GM21515 (cell line): ENCODE data around the gene NOTCH1.

ENCODE experiments used
- ATAC-seq: cut with Tn5 transposase; IDR thresholded peaks from one replicate; pipeline ENCODE4 v1.9.1; 2021; ENCODE audit not compliant: unreplicated experiment

The NOTCH1 gene

GRCh38 chr9:136466155-136466541 is 79.7 kb downstream of the NOTCH1 start:
- ATAC-seq, result no peak

DNA sequence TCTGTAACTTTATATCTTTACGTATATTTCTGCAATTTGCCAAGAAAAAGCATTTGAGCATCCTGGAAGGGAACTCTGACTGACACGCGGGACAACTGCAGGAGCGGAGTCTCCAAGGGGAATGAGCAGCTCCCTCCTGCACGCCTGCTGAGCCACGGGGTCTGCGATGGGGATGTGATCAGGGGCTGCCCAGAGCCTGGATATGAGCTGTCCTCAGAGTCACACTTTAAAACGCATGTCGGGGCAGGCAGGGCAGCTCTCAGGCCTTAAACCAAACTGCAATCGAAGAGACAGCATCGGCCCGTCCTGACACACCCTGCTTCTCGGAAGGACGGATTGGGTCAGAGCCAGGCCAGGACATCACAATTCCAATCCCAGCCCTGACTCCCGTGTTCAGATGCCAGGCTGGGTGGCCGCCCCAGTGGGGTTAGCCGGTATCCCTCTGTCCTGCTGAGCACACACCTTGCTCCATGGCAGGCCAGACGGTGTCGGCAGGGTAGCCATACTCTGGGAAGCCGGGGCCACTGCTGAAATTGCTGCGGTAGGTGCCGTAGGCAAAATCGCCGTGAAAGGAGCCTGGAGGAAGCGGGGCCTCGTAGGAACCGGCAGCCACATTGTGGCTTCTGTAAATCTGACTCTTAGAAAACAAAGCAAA is 80.2 kb downstream of the NOTCH1 start:
- no peak for ATAC-seq

DNA sequence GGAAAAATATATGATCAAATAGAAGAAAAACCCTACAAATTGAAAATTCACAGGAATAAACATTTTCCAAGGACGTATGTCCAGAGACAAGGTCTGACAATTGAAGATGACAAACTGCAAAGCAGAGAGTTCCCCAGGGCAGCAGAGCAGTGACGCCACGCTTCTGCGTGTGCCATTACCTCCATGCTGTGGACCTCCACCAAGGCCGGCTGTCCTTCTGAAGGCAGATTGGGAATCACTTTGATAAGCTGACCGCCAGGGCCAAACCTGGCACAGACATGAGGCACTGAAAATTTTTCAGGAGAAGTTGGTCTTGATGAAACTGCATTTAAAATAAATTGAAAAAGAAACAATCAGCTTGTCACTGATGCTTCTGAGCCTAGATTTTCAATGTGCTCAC is 81.6 kb downstream of the NOTCH1 start:
- ATAC-seq, result no peak

DNA sequence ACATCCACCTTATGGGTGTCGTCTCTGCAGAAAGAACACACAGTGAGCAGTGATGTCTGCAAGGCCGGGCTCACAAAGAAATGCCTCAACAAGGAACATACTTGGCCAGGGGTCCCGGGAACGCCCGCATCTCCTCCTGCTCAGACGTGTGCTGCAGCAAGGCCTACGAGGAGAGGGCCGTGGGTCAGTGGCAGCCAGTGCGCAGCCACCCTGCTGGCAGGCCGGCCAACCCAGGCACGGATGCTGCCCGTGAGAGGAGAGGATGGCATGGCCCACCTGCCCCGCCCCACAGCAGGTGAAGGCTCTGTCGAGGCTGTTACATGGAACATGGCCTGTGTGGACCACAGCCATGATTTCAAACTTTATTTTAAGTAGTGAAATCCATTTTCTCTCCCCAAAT is 82.3 kb downstream of the NOTCH1 start:
- no peak for ATAC-seq

DNA sequence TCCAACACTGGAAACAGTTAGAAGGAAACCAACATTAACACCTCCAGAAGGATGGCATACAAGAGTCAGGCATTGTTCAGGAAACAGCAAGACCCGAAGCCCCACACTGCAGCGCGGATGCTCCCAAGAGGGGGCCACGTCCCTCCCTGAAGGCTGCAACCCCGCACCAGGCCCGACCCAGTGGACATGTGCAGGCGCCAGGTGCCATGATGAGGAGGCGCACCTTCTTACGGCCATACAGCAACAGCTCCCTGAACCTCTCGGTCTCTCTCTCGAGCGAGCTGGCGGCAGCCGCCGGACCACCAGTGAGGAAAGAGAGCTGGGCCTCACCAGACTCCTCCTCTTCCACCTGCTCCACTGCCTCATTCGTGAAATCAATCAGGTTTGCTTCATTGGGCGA is 83.2 kb downstream of the NOTCH1 start:
- no peak for ATAC-seq

GRCh38 chr9:136460772-136461325 is 85.0 kb downstream of the NOTCH1 start:
- no peak for ATAC-seq

DNA sequence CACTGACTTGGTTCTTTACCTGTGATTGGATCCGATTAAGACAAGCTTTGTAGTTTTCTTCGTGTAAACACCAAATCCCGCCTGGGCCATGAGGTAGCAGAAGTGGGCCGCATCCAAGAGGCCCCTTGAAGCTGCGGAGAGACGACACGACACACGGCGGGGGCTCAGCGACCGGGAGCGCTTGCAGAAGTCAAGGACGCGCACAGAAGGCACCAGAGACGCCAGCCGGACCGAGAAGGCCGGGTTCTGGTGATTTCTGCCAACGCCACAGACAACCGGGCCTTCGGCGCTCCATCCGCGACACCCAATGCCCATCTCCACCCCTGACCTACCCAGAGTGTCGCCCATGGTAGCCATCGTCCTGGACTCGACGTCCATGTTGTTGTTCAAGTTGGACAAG is 86.4 kb downstream of the NOTCH1 start:
- ATAC-seq, result no peak

DNA sequence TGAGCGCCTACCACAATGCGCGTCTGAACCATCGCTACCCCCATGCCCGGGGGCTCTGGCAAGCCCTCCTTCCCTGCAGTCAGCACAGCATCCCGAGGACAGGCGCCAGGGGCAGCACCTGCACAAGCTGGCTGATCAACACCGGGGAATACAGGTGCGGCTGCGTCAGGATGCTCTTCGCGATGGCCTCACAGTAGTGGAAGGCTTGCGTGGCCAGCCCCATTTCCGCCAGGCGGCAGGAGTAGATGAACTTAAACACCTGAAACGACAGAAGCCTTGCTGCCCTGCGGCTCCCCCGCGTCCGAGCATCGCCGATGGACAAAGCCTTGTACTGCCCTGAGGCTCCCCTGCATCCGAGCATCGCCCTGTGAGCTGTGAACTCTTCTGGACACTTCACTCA is 88.5 kb downstream of the NOTCH1 start:
- no peak for ATAC-seq

DNA sequence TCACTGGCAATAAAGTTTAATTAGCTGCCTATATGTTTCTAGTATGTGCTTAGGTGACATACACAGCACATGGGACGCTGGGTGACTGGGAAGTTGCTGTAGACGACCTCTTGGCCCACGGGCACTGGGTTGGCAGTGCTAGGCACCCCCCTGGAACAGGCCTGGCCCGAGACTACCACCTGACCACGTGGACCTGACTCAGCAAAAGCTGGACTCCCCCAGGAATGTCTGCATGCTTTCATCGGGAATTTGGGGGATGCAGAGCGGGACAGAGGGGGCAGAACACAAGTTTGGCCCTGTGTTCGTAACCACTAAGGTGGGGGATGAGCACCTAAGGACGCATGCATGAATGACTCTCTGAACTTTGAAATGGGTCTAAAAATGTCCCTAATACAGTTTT is 89.6 kb downstream of the NOTCH1 start:
- ATAC-seq, result no peak

DNA sequence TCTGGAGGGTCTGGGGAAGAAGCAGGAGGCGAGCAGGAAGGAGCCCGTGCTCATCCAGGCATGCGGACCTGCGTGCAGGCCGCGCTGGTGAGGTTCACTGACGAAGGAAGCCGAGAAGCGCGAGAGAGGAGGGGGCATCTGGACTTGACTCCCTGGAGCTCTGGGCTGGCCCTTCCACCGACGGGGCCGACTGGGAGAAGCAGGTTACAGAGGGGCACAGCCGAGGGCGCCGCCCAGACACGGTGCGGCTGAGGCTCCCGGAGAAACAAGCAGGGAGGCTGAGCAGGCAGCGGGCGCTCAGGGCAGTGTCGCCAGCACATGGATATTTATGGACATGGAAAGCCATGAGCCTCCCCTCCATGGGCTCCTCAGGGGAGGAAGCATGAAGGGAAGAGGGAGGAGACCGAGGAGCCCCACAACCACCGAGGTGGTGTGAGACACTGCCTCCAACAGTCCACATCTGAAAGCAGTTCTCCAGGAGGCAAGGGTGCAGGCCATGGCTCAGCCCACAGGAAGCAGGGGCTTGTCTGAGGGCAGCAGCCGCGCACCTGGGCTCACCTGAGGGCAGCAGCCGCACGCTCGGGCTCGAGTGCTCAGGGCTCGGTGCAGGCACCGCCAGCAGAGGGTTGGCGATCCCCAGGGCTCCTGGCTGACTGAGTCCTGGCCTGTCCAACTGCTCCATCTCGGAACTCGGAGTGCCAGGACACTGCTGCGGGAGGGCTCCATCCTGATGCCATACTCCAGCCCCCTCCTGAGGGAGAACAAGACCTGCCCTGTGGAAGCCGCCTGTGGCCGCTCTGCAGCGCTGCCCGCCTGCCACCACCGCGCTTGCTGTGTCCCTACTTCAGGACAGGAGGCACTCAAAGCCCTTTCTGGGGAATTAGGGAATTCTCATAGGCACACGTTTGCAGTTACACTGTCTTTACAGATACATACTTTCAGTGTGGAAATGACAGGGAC is 90.5 kb downstream of the NOTCH1 start:
- ATAC-seq, result no peak

DNA sequence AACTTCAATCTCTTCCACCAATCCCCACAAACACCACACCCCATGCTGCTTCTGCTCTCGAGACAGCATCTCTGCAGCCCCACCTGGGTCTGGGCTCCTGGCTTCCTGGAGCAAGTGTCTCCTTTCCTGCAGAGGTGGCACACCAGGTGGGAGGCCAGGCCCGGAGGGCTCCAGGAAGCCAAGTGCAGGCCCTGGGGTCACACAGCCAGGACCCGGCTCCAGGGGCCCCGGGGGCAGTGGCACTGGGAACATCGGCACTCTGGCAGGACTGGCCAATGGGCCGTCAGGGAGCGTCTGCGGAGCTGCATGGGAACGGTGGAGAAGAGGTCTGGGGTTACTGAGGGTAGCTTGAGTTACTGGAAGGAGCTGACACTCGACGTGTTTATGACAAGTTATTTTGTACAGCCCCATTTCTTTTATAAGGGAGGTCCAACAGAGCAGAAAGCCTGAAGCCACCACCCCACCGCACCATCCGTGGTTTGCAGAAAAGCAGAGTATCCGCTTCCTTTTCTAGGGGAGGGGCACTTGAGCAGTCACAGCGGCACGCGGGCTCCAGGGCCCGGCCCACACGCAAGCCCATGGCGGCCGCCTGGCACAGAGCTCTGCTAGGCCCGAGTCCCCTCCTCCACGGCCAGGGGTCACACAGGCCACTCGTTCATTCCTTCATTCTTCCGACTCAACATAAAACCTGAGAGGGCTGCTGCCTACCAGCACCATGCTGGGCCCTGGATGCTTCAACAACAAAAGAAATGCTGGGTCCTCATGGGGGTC is 91.6 kb downstream of the NOTCH1 start:
- ATAC-seq, result no peak

- no peak for ATAC-seq
Measured at GRCh38 chr9:136453326-136453725, 92.5 kb downstream of the NOTCH1 start.

- no peak for ATAC-seq
Measured at GRCh38 chr9:136451221-136451877, 94.5 kb downstream of the NOTCH1 start.

DNA sequence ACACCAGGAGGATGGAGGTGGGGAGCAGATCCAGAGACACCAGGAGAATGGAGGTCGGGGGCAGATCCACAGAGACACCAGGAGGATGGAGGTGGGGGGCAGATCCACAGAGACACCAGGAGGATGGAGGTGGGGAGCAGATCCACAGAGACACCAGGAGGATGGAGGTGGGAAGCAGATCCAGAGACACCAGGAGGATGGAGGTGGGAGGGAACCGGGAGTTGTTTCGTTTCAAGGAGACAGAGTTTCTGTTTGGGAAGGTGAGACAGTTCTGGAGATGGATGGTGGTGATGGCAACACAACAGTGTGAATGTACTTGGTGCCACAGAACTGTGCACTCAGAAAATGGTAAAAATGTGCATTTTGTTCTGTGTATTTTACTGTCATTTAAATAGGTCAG is 97.2 kb downstream of the NOTCH1 start:
- no peak for ATAC-seq

DNA sequence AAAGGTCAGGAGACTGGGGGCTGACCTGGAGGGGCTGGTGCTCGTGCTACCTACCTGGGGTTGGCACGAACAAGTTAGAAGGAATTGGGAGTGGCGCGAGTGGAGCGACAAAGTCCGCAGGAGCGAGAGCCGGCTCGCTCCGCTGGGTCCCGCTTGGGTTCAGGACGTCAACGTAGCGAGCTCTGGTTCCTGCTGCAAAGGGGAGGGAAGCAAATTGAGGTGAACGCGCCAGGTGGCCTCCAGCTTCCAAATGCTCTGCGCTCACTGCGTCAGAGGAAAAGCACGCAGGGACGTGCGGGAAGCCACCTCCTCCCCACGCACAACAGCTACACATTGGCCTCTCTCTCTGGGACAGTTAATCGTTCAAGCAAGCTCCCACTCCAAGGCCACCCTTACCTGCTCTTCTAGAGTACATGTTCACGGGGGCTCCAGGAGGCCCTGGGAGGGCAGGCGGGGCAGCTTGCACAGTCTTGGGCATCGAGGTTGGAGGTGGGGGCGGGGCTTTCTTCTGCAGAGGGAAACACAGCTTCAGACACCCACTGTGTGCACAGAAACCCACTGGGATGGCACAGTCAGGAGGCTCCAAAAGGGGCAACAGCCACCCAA is 98.6 kb downstream of the NOTCH1 start:
- ATAC-seq, result no peak

DNA sequence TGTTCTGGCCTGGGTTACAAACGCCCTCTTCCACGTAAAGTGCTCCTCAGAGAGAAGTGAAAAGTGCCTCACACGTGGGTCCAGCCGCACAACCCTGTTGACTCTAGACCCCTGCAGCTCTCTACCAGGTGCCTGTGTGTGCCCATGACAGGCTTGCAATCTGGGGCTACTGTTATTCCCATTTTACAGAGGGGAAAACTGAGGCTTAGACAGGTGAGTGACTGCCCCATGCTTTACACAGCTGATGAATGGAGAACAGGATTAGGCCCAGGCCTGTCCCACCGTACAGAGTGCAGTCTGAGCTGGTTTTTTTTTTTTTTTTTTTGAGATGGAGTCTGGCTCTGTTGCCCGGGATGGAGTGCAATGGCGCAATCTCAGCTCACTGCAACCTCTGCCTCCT is 100.0 kb downstream of the NOTCH1 start:
- ATAC-seq, result no peak
